ENCODE data around the gene AMHR2. TPM values are rescaled to one million over a fixed set of nuclear protein-coding genes. Genes with fewer than 3 reads are reported as not detected.
A peak's percentile ranks its signal among the peaks of the same experiment; 100 is the strongest.
"Not testable (repeated sequence)": the region's sequence is repeated elsewhere in the genome, so short reads cannot be mapped to it uniquely, and the experiment has no call there.

AMHR2 gene
- 0.13 TPM in 1 of 2 replicates, not detected in the other for total RNA-seq (2014; rRNA removed; shearing (Covaris generic))
- not detected in 2 replicates for polyA plus RNA-seq (2015; cell fraction: cytosol; rRNA removed)
- polyA plus RNA-seq (2015; cell fraction: nucleus; rRNA removed), result 0.19 TPM in 1 of 2 replicates, not detected in the other

- in situ Hi-C loops (cut with HindIII; ENCODE audit: low pct_unique_long_range_greater_than_20kb, low sequenced_read_pairs), result no loop called here
- no peak for DNase-seq (ENCODE audit: low read depth, low spot score)
These were observed at the start of gene AMHR2 for GRCh38 chr12:53423597-53423996. Gene AMHR2, plus strand, starts transcription at chr12:53423855. Its CDS starts 80 bp downstream, at chr12:53423935.

- in situ Hi-C loops (cut with HindIII; ENCODE audit: low pct_unique_long_range_greater_than_20kb, low sequenced_read_pairs); DNase-seq (ENCODE audit: low read depth, low spot score): not testable (repeated sequence)
These were observed 49.4 kb upstream of the AMHR2 start for GRCh38 chr12:53374277-53374676.

DNA sequence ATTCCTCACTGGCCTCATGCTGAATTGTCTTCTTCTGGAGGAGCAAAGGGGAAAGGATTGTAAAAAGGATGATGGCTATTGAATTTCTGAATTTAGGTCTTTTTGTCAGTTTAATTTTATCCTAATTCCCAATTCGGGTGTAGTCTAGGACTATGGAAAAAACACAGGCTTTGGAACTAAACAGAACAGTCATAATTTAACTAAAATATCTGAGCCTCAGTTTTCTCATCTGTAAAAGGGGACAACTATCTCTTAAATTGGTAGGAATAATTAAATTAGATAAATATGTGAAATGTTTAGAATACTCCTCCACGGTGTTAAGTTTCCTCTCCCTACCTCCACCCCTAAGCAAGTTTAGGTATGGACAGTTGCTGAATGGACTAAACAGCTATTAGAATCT is 46.9 kb upstream of the AMHR2 start:
- DNase-seq (ENCODE audit: low read depth, low spot score), result no peak
- in situ Hi-C loops (cut with HindIII; ENCODE audit: low pct_unique_long_range_greater_than_20kb, low sequenced_read_pairs), result no loop called here

- in situ Hi-C loops (cut with HindIII; ENCODE audit: low pct_unique_long_range_greater_than_20kb, low sequenced_read_pairs), result no loop called here
- DNase-seq (ENCODE audit: low read depth, low spot score), result no peak
These were observed 45.4 kb upstream of the AMHR2 start for GRCh38 chr12:53378222-53378621.

- in situ Hi-C loops (cut with HindIII; ENCODE audit: low pct_unique_long_range_greater_than_20kb, low sequenced_read_pairs), result no loop called here
- DNase-seq (ENCODE audit: low read depth, low spot score), result peak; percentile 38
These were observed 44.8 kb upstream of the AMHR2 start for GRCh38 chr12:53378724-53379388.

- in situ Hi-C loops (cut with HindIII; ENCODE audit: low pct_unique_long_range_greater_than_20kb, low sequenced_read_pairs), result no loop called here
- DNase-seq (ENCODE audit: low read depth, low spot score), result peak; percentile 100
These were observed 44.1 kb upstream of the AMHR2 start for GRCh38 chr12:53379389-53380103.

DNA sequence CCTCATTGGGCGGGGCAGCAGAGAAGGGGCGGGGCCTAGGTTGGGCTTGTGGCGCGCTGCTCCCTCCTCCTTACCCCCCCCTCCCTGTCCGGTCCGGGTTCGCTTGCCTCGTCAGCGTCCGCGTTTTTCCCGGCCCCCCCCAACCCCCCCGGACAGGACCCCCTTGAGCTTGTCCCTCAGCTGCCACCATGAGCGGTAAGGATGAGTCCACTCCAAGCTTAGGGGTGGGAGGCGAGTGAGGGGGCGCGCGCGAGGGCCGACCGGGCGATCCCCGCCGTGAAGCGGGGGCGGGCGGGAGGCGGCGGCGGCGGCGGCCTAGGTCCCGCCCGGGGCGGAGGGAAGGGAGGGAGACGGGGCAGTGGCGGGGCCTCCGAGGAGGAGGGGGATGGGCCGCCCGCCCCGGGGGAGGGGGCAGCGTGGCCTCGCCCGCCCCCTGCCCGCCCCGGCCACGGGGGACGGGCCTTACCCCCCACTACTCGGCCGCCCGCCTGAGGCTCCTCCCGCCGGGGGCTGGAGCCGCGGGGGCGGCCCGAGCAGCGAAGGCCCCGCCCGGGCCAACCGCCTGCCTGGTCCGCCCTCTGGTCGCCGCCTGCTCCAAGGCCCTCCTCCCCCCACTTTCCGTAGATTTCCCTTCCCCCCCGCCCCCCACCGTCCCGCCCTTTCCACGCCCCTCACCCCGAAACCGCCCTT is 43.4 kb upstream of the AMHR2 start, which contains the start of gene SP1:
Gene SP1, plus strand, starts transcription at position 73 of the 690 bp plus-strand sequence. Its CDS starts 116 bp downstream, at position 189.
- in situ Hi-C loops (cut with HindIII; ENCODE audit: low pct_unique_long_range_greater_than_20kb, low sequenced_read_pairs), result no loop called here
- peak; percentile 90 for DNase-seq (ENCODE audit: low read depth, low spot score)

- in situ Hi-C loops (cut with HindIII; ENCODE audit: low pct_unique_long_range_greater_than_20kb, low sequenced_read_pairs), result no loop called here
- no peak for DNase-seq (ENCODE audit: low read depth, low spot score)
These were observed 42.6 kb upstream of the AMHR2 start for GRCh38 chr12:53380794-53381730.

DNA sequence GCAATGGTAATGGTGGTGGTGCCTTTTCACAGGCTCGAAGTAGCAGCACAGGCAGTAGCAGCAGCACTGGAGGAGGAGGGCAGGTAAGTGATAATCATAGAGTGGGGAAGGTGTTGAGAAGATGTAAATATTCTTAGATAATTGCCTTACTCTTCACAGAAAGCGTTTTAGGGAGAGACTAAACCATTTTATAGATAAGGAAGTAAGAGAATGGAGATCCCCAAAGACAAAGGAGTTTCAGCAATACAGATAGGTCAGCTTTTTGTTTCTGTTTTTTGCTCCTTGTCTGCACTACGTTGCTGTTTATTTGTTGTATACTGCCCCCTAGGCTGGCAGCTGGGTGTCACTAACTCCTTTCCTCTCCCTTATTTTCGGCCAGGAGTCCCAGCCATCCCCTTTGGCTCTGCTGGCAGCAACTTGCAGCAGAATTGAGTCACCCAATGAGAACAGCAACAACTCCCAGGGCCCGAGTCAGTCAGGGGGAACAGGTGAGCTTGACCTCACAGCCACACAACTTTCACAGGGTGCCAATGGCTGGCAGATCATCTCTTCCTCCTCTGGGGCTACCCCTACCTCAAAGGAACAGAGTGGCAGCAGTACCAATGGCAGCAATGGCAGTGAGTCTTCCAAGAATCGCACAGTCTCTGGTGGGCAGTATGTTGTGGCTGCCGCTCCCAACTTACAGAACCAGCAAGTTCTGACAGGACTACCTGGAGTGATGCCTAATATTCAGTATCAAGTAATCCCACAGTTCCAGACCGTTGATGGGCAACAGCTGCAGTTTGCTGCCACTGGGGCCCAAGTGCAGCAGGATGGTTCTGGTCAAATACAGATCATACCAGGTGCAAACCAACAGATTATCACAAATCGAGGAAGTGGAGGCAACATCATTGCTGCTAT is 41.7 kb upstream of the AMHR2 start:
- in situ Hi-C loops (cut with HindIII; ENCODE audit: low pct_unique_long_range_greater_than_20kb, low sequenced_read_pairs), result no loop called here
- peak; percentile 86 for DNase-seq (ENCODE audit: low read depth, low spot score)

DNA sequence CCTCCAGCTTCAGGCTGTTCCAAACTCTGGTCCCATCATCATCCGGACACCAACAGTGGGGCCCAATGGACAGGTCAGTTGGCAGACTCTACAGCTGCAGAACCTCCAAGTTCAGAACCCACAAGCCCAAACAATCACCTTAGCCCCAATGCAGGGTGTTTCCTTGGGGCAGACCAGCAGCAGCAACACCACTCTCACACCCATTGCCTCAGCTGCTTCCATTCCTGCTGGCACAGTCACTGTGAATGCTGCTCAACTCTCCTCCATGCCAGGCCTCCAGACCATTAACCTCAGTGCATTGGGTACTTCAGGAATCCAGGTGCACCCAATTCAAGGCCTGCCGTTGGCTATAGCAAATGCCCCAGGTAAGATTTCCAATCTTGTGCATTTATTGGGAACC is 40.4 kb upstream of the AMHR2 start:
- in situ Hi-C loops (cut with HindIII; ENCODE audit: low pct_unique_long_range_greater_than_20kb, low sequenced_read_pairs), result no loop called here
- DNase-seq (ENCODE audit: low read depth, low spot score), result no peak

- in situ Hi-C loops (cut with HindIII; ENCODE audit: low pct_unique_long_range_greater_than_20kb, low sequenced_read_pairs); DNase-seq (ENCODE audit: low read depth, low spot score): not testable (repeated sequence)
These were observed 37.3 kb upstream of the AMHR2 start for GRCh38 chr12:53386381-53386780.

DNA sequence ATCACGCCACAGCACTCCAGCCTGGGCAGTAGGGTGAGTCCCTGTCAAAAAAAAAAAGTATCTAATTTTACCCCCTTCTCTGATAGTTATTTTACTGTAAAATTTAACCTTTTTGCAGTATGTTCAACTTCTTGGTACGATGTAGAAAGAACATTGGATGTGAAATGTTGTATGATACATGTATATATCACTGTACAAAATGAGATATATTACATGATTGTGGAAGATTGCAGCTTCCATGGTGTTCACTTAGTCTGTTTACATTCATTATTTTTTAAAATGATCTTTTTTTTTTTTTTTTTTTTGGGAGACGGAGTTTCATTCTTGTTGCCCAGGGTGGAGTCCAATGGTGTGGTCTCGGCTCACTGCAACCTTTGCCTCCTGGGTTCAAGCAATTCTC is 34.7 kb upstream of the AMHR2 start:
- DNase-seq (ENCODE audit: low read depth, low spot score), result no peak
- in situ Hi-C loops (cut with HindIII; ENCODE audit: low pct_unique_long_range_greater_than_20kb, low sequenced_read_pairs), result no loop called here

DNA sequence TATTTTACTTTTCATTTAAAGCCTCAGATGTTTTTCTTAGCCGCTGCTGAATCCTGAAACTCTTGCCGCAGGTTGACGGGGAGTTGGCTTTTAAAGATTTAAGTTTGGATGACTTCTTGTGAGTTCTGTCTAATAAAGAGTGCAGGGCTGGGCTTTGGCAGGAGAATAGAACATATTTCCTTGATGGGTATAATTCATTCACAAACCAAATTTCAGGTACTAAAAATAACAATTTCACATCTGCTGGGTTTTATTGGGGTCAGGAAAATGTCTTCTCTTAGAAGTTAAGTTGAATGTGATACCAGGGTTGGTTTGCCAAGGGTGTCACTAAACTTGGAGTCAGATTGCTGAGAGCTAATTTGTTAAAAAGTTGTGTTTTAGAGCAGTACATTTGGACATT is 34.0 kb upstream of the AMHR2 start:
- in situ Hi-C loops (cut with HindIII; ENCODE audit: low pct_unique_long_range_greater_than_20kb, low sequenced_read_pairs), result no loop called here

GRCh38 chr12:53391724-53392123 is 31.9 kb upstream of the AMHR2 start:
- in situ Hi-C loops (cut with HindIII; ENCODE audit: low pct_unique_long_range_greater_than_20kb, low sequenced_read_pairs), result no loop called here
- no peak for DNase-seq (ENCODE audit: low read depth, low spot score)

More for the DNA sequence above, 34.0 kb upstream of the AMHR2 start:
- DNase-seq (ENCODE audit: low read depth, low spot score), result no peak

- in situ Hi-C loops (cut with HindIII; ENCODE audit: low pct_unique_long_range_greater_than_20kb, low sequenced_read_pairs), result no loop called here
- no peak for DNase-seq (ENCODE audit: low read depth, low spot score)
These were observed 23.8 kb upstream of the AMHR2 start for GRCh38 chr12:53399896-53400295.

- in situ Hi-C loops (cut with HindIII; ENCODE audit: low pct_unique_long_range_greater_than_20kb, low sequenced_read_pairs); DNase-seq (ENCODE audit: low read depth, low spot score): not testable (repeated sequence)
These were observed 21.3 kb upstream of the AMHR2 start for GRCh38 chr12:53402351-53402750.
